NCI-H1694 treated with DMSO at 0.1 percent for 48 hours (cell line): ENCODE results near the gene PRKCE.

Experiments
- DNase-seq: peaks from one replicate; lab custom pipeline; 2025; lab: John Stamatoyannopoulos, UW

PRKCE gene

DNA sequence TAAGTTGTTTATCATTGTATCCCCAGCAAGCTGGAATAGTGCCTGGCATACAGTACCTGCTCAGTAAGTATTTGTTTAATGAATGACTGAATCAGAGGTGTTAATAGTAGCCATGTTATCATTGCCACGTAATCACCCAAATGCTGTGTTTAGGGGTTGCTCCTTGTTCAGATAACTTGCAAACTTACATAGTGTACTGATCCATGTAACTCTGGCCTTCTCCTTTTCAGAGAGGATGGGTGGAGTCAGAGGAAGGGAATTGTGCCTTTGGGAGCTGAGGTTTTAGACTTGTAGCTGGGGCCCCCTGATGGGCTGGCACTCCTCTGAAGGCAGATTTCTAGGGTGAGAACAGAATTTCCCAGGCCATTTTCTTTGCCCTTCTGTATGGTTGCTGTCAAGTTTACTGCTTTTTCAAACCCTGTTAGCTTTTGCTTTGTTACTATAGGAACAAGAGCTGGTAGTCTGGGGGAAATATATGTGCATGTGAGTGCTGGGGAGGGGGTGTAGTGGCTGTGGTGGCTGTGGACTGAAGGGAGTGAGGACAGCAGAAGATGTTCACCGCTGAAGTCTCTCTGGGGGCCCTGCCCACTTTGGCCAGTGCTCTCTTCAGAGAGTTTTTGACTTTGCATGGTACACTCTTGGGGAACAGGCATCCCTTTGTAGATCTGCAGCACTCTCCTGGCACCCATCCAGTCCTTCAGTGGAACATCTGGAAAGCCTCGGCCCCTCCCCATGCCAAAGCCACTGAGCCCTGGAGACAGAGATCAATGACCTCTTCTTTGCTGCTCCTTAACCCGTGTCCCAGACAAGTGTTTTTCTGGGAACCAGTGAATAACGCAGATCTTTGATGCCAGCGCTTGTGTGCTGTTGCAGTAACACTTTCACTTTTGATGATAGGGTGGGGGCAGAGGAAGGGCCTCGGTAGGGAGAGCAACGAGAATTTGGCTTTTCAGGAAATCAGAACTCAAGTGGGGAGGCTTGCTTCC, 209.0 kb downstream of the PRKCE start:
- DNase-seq, result no peak

DNA sequence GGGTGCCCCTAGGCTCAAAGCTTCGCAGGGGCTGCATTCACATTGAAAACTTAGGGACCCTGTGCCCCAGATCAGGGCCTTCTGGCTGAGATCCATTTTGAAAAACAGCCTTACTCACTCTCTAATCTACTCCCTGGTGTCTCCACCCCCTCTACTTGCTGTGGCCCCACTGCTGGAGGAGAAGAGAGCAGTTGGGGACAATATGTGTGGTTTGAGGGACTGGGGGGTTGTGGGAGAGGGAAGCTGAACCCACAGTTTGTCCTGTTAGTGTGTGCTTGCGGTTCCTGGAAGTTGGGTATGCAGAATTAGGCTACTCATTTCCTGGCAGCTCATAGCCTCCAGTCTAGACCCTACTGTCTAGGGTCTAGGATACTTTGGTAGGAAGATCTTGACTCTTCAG, 211.4 kb downstream of the PRKCE start:
- no peak for DNase-seq

DNA sequence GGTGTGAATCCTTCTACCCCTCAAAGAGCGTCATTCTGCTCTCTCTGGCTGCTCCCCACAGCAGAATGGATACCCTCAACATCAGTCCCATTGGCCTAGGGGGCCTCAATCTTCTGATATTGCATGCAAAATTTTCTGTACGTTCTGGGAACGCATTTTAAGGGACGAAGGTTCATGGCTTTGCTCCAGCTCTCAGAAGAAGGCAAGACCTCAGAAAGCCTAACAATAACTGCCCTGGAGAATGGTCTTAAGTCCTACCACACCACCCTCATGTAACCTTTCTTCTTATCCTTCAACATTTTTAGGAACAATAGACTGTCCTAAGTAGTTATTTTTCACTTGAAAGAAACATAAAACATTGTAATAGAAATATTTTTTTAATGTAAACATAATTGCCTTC, 212.6 kb downstream of the PRKCE start:
- no peak for DNase-seq

DNA sequence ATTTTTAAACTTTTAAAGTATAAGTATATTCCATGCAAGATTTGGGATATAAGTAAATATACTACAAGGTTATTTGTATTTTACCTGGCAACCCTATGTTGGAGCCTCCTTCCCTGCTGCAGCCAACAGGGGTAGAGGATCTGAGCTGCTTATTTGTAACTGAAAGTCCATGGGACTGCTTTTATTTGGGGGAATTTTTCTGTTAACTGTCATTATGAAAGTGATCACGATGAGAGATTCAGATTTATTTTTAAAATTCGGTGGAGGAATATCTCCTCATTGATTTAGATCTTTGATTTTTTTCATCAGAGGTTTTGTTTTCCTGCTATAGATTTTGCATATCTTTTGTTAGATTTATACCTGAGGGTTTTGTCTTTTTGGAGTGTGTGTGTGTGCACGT, 215.9 kb downstream of the PRKCE start:
- no peak for DNase-seq

DNA sequence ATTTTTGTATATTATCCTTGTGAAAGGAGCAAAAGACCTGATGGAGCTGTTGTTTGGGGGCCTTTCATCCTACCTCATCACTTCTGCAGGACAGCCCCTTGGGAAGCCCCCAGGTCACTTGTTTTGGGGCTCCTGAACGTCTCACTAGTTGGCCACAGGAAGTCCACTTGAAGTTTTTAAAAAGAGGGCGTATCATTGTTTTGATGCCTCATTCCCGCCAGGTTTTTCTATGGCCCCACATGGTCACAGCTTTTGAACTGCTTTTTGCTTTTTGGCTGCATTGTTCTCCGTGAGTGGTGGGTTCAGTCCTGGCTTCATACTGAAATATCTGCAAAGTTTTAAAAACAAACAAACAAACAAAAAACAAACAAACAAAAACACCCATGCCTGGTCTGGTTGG, 216.3 kb downstream of the PRKCE start:
- no peak for DNase-seq

DNA sequence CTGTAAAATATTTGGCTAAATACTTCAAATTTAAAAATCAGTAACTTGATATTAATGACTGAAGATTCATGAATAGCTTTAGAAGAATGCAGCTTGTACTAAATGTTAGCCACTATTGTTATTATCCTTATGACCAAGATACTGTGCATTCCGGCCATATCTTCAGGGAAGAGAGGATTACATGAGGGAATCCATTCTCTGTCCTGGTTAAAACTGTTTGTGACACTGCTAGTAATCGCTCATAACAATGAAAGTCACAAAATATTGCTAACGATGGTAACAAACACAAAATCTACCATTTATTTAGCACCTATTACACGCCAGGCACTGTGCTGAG, 217.7 kb downstream of the PRKCE start:
- DNase-seq, result no peak

DNA sequence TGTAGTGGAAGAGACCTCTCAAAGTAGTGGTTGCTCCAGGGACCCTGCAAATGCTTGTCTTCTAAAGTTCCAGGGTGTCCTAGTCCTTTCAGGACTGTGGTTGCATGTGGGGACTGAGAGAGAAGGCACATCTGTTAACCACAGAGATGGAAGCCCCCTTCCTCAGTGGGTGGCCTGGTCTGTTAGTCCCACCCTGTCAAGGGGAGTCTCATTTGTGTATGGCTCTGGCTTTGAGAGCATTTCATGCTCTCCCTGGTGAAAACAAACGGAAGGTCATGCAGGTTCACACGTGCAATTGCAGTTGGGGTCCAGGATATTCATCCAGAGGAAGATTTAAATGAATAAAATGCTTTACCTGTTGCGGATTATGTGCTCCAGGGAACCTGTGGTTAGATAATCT, 219.6 kb downstream of the PRKCE start:
- no peak for DNase-seq

DNA sequence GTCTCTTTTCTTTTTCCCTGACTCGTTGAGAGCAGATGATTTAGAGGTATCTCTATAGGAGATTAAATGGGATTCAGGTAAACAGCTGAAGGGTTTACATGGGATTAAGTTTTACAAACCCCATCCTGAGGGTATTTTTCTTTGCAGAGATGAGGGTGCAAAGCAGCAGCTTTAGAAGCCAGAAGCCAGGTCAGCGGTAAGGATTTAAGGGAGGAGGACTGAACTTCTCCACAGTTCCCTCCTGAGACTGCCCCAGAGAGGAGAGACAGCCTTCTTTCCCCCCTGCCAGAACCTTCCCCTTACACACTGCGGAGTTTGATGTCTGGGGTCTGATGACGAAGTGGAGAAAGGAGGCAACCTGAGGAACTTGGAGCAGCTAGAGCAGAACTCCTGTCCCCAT, 220.1 kb downstream of the PRKCE start:
- DNase-seq, result no peak

DNA sequence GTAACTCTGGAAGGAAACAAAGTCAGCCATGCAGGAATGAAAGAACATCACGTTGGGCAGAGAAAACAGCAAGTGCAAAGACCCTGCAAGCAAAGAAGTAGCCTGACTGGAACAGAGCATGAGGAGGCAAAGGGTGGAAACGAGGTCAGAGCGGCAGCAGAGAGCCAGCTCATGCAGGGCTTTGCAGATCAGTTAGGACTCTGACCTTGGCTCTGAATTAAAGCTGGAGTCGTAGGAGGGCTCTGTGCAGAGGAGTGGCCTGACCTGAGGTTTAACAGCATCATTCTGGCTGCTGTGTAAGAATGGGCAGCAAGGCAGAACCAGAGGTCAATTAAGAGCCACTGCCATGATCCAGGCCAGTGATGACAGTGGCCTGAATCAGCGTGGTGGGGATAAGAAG, 220.7 kb downstream of the PRKCE start:
- DNase-seq, result no peak

DNA sequence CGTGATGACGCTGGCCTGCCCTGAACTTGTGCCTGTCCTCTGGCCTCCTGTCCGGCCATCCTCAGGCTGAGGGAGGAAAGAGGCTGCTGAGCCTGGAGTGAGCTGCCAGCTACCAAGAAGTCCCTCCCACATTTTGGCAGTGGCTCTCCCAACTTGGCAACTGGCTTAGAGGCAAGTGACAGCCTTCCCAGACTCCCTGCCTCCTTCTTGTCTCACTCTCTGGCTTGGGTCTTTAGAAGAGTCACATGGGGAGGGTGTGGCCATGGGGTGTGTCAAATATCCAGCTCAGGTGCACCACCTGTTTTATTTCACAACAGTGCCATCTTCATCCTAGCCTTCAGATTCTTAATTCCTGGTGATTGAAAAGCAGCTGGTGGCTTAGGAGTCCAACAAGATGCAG, 222.9 kb downstream of the PRKCE start:
- no peak for DNase-seq

DNA sequence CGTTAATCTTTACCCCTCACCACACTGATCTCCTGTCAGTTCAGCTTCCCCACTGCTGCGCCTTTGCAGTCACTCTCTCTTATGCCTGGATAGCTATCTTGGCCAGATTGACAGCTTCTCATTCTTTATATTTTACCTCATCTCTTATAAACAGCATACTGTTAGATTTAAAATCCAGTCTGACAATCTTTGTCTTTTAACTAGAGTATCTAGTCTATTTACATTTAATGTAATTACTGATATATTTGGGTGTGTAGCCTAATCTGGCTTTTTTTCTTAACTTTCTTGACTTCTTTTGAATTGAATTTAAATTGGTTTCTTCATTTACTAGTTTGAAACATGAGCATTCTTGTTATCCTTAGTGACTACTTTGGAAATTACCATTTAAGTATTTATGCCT, 225.1 kb downstream of the PRKCE start:
- DNase-seq, result no peak

DNA sequence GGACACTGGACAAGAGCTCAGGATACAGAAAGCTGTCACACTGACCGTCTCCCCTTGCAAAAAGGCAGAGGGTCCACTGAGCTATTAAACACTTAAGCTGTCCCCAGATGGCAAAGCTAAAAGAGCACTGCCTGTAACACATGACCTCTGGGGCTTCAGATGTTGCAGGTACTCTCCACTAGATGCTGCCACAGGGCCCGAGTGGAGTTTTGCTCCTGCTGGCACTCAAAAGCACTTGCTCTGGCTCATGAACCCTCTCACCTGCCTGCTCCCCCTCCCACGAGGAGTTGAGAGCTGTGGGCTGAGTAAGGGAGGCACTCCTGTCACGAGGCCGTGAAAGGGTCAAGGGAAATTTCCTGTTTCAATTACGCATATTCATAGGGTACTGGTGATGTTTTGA, 227.9 kb downstream of the PRKCE start:
- DNase-seq, result peak; percentile 50

DNA sequence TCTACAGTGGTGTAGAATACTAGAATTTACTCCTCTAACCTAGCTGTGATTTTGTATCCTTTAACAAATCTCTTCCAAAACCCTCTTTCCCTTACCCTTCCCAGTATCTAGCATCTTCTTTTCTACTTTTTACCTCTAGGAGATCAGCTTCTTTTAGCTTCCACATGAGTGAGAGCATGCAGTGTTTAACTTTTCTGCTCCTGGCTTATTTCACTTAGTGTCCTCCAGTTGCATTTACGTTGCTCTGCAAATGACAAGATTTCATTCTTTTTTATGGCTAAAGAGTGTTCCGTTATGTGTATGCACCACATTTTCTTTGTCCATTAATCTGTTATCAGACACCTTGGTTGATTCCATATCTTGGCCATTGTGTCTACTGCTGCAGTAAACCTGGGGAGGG, 228.5 kb downstream of the PRKCE start:
- no peak for DNase-seq

DNA sequence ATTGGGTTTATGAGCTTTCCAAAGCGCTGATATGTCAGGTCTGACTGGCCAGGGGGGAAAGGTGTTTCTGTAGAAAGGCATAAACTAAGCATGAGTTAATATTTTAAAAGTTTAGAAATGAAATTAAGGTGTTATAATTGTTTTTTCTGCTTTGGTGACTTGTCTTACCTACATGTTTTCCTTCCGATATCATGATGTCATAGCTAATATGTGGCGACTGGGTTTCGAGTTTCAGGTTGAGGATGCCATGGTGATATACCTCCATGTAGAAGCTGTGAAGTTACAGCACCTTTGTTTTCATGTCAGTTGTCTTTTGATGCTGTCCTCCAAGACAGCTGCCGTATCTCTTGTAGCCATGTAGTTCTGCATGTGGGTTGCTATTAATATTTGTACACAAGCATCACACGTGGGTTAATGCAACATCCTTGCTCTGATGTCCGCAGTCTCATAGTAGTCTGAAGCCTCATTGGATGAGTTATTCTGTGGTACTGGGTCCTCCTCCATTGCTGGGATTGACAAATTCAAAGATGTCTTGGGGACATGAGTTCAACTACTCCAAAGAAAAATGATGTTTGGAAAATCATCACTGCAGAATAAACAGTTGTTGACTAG, 230.6 kb downstream of the PRKCE start:
- DNase-seq, result no peak

DNA sequence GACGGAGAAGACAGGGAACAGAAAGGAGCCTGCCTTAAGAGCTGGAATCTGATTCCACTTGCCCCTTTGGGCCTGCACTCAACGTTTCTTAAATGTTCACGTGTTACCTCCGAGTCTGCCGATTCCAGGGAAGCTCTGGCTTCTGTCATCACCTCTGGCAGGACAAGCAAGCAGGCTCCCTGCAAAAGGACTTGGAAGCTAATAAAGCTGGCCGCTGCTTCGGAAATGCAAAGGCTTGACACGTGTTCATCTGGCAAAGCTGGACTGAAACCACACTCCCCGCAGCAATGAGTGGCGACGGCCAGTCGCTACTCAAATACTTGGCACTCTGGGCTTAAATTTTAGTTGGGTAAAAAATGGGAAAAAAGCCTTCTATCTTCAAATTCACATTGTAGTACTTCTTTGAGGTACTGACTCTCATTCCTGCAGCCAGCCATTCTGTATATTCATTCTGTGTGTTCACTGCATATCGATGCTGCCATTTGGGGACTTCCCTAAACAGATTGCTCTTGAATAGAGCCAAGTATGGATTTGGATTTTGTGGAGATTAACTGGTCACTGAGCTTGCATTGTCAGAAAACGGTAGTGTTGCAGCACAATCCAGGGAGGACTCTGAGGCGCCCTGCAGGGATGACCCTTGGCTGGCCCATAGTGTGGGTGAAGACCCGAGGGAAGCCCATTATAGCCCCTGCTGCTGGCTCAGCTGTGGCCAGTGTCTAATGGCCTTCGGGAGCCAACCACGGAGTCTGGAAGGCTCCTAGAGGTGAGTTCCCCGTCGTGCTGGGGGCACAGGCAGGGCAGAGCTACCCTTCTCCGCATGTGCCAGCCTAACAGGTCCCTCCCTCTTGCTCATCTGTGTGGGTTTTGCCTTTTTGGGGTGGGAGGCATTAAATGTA, 231.5 kb downstream of the PRKCE start:
- no peak for DNase-seq

DNA sequence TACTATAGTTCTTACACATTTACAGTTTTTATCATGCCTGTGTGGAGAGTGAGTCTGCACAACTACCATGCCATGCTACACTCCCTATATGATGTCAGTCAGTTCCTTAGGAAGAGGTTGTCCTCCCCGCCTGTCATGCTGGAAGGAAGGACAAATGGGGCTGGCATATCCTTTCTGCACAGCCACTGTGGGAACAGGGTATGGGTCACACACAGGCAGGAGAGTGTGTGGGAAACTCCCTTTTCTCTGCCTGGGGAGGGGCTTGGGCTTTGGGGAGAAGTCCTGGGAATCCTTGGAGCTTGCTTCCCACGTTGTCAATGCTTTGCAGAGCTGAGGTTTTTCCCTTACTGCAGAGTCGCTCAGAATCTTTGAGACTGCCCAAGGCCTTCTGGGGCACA, 232.1 kb downstream of the PRKCE start:
- no peak for DNase-seq

DNA sequence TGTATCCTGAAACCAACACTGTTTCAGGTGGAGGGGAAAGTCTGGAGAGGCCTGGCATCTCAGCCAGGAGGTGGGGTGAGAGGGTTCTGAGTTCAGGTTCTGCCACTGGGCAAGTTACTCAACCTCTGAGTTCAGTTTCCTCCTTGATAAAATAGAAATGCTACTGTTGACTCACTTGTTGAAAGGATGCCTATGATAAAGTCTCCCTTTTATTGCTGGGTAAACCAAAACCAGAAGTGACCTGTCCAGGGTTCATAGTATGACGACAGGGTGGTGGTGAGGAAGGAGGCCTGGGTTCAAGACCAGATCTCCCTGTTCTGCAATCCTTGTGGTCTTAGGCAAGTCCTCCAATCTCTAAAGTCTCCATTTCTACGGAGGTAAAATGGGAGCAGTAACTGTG, 232.7 kb downstream of the PRKCE start:
- DNase-seq, result no peak

DNA sequence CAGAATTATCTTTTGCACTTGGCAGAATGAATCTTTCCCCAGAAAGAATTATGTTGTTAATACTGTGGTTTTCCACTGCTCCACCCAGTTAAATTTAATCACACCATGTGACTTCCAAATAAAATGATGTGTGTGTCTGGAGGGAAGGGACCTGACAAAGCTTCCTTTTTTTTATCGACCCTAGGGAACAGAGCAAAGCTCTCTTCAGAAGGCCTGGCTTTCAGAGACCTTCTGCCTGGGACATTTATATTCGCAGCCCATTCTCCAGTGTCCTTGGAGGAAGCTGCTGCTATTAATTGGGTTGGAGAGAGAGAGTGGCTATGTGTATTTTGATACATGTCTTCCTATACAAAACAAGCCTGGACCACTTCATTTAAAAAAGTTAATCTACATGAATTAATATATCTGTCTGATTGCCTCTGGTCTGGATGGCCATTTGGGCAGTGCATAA, 233.7 kb downstream of the PRKCE start:
- DNase-seq, result peak; percentile 30

DNA sequence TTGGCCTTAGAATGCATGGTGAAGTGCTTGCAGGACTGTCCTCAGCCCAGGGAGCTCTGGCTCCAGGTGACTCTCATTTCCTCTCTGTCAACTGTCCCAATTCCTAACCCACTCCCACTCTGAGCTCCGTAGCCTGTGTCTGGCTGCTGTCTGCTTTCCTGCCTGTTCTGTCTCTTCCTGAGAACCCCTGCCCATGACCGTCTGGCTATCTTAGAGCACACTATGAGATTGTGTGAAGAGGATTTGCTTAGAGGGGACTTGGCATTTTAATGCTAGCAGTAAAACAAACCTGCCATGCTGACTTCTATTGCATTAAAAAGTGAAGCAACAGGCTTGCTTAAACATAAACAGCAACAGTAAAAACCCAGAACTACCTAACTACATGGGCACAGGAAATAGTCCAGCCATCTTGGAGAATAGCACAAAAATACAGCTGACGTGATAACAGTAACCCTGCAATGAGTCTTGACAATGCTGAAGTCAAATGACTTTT, 234.7 kb downstream of the PRKCE start:
- DNase-seq, result no peak

DNA sequence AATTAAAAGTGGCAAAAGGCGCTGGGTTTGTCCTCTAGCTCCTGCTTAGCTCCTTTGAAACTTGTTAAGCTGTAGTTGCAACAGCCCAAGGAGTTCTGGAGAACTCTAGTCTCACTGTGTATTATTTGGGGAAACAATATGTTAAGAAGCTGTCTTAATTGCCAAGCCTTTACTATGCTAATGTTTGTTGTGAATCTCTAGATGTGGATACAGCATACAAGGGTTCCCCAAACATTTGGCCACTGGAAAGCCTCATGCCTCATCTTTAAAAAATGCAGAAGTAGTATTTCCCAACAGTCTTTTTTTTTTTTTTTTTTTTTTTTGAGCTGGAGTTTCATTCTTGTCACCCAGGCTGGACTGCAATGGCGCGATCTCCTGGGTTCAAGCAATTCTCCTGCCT, 236.7 kb downstream of the PRKCE start:
- no peak for DNase-seq

DNA sequence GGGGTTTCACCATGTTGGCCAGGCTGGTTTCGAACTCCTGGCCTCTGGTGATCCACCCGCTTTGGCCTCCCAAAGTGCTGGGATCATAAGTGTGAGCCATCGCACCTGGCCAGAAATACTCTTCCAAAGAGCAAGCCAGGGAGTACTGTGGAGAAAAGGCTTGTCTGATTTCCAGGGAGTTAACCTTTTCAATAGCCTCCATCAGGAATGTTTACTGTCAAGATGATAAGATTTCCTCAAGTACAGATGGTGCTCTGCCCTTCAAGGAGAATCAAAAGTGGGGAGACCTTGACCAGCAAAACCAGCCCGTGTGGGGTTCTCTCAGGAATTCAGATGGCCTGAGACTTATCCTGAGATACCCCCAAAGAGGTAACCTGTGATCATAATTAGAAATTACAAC, 237.2 kb downstream of the PRKCE start:
- no peak for DNase-seq

DNA sequence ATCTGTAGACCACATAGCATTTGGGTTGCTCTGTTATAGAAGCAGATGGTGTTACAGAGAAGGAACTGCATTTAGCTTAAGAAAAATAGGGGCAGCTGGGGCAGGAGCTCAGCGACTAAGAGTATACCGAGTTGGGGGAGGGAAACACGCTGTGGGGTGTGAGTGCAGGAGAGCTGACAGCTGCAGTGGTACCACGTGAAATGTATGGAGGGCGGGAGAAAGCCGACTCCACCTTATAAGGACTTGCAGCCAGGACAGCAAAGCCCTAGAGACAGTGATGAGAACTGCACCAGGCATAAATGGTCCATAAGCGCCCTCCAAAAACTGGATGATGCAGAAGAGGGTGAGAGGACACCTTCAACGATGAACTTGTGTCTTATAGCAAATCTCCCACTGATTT, 237.6 kb downstream of the PRKCE start:
- peak; percentile 99 for DNase-seq
